GM18517 (cell line): Measurements from ENCODE around the gene PLCG2.
A peak's percentile ranks its signal among the peaks of the same experiment; 100 is the strongest.
"Not testable (repeated sequence)": the region's sequence is repeated elsewhere in the genome, so short reads cannot be mapped to it uniquely, and the experiment has no call there.

Experiments
- ATAC-seq: cut with Tn5 transposase; IDR thresholded peaks from one replicate; pipeline ENCODE4 v1.9.1; 2021; ENCODE audit warnings: mild to moderate bottlenecking, moderate library complexity; ENCODE audit not compliant: unreplicated experiment

The PLCG2 gene

GRCh38 chr16:81987121-81987520 is 208.0 kb downstream of the PLCG2 start:
- no peak for ATAC-seq

- ATAC-seq = no peak
Observed at GRCh38 chr16:81987706-81988105, 208.6 kb downstream of the PLCG2 start.

- no peak for ATAC-seq
Observed at GRCh38 chr16:81992859-81993258, 213.8 kb downstream of the PLCG2 start.

- no peak for ATAC-seq
Observed at GRCh38 chr16:81994485-81994884, 215.4 kb downstream of the PLCG2 start.

GRCh38 chr16:81995651-81996050 is 216.6 kb downstream of the PLCG2 start:
- ATAC-seq = no peak

GRCh38 chr16:81996664-81997509 is 217.8 kb downstream of the PLCG2 start:
- ATAC-seq = no peak

GRCh38 chr16:81997738-81998137 is 218.6 kb downstream of the PLCG2 start:
- ATAC-seq = no peak

- no peak for ATAC-seq
Observed at GRCh38 chr16:82002831-82003230, 223.7 kb downstream of the PLCG2 start.

GRCh38 chr16:82004601-82005000 is 225.5 kb downstream of the PLCG2 start:
- ATAC-seq = no peak

GRCh38 chr16:82005027-82005830 is 226.1 kb downstream of the PLCG2 start:
- no peak for ATAC-seq

- no peak for ATAC-seq
Observed at GRCh38 chr16:82006036-82006435, 226.9 kb downstream of the PLCG2 start.

- ATAC-seq = no peak
Observed at GRCh38 chr16:82007189-82007588, 228.1 kb downstream of the PLCG2 start.

GRCh38 chr16:82008957-82009592 is 230.0 kb downstream of the PLCG2 start:
- no peak for ATAC-seq

- ATAC-seq = not testable (repeated sequence)
Observed at GRCh38 chr16:82009789-82010188, 230.7 kb downstream of the PLCG2 start.

GRCh38 chr16:82010649-82011048 is 231.6 kb downstream of the PLCG2 start:
- no peak for ATAC-seq

GRCh38 chr16:82011199-82011641 is 232.1 kb downstream of the PLCG2 start, which contains the start of gene SDR42E1:
SDR42E1 (minus strand) TSS chr16:82011470; CDS start chr16:82000858, 10,612 bp downstream.
- ATAC-seq = peak; percentile 85
